ENCODE data around the gene RAB11FIP3. TPM values are rescaled to one million over a fixed set of nuclear protein-coding genes. Genes with fewer than 3 reads are reported as not detected.

The RAB11FIP3 gene
- total and polyA plus RNA-seq, 10 of the 15 experiments (the other 5 are each of a cell fraction or from before 2014, with no cell fraction given) = 1.2 to 27.3 (median 7.7) TPM

DNA sequence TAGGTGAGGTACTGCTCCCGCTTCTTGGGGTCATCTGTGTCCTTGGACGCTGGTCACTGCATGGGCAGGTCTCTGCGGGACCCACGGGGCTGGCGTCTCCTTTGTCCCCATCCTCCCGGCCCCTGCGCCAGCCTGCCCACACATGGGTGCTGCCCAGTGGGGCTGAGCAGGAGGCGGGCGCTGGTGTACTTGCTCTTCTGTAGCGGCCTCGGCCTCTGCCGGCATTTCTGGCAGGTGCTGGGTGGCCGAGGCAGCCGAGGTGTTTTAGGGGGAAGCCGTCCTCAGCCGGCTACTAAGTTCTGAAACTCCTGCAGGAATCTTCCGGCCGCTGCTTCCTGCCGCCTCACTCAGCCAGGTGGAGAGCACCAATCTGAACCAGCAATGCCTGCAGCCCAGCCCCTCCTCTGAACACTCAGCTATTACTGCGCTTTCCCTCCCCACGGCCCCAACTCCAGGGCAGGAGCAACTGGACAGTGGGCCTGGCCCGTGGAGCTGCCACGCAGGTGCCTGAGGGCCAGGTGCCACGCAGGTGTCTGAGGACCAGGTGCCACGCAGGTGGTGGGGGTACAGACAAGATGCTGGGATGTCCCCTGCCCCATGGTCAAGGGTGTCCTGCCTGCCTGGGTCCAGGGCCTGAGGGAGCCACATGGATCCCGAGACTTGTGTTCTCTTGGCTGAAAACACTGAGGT lies 13.7 kb upstream of the RAB11FIP3 start (continued):
- TF ChIP-seq, protein P1, sequence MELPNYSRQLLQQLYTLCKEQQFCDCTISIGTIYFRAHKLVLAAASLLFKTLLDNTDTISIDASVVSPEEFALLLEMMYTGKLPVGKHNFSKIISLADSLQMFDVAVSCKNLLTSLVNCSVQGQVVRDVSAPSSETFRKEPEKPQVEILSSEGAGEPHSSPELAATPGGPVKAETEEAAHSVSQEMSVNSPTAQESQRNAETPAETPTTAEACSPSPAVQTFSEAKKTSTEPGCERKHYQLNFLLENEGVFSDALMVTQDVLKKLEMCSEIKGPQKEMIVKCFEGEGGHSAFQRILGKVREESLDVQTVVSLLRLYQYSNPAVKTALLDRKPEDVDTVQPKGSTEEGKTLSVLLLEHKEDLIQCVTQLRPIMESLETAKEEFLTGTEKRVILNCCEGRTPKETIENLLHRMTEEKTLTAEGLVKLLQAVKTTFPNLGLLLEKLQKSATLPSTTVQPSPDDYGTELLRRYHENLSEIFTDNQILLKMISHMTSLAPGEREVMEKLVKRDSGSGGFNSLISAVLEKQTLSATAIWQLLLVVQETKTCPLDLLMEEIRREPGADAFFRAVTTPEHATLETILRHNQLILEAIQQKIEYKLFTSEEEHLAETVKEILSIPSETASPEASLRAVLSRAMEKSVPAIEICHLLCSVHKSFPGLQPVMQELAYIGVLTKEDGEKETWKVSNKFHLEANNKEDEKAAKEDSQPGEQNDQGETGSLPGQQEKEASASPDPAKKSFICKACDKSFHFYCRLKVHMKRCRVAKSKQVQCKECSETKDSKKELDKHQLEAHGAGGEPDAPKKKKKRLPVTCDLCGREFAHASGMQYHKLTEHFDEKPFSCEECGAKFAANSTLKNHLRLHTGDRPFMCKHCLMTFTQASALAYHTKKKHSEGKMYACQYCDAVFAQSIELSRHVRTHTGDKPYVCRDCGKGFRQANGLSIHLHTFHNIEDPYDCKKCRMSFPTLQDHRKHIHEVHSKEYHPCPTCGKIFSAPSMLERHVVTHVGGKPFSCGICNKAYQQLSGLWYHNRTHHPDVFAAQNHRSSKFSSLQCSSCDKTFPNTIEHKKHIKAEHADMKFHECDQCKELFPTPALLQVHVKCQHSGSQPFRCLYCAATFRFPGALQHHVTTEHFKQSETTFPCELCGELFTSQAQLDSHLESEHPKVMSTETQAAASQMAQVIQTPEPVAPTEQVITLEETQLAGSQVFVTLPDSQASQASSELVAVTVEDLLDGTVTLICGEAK (IDR thresholded peaks at IDR 0.05; ENCODE audit: borderline replicate concordance) = no peak

DNA sequence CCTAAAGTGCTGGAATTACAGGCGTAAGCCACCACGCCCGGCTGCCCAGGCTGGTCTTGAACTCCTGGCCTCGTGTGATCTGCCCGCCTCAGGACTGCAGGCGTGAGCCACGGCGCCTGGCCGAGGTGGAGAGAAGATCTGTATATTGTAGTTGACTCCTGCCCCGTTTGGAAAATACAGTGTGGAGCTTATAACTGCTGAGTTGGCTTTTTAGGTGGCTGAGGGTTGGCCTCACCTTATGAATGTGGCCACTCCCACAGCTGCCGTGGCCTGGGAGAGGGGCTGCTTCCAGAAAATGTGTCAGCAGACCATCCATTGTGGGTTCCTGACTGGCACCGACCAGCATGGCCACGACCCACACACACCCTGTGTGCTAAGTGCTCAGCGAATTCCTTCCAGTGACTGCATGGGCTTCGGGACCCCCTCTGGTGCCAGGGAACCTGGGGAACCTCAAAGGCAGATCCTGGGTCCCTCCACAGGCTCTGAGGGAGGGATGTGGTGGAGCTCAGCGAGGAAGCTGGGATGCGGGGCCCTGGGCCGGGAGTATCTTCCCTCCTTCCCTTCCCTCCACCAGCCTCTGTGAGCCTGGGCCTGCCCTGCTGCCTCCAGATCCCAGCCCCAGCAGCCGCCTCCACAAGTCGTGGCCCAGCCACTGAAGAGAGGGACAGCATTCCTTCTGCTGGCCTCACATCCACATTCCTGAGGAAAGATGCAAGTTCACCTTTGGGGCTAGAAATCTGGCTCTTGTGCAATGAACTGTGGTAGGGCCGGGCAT lies 10.9 kb upstream of the RAB11FIP3 start:
- no peaks in the 10 kb centered on the region for H4K20me1 ChIP-seq (ENCODE audit: control insufficient read depth, insufficient read depth)
- no peak for DNase-seq (ENCODE audit: low read depth, low spot score)
- no peak overlapping the region for H3K27ac ChIP-seq (ENCODE audit: control insufficient read depth, insufficient read depth)
- RAD21 ChIA-PET (ENCODE audit: unreplicated experiment) = no interaction called here
- H2AFZ ChIP-seq (ENCODE audit: control insufficient read depth, low read depth, low read length) = no peak overlapping the region
- no peak overlapping the region for H3K9ac ChIP-seq (ENCODE audit: control insufficient read depth, insufficient read depth, low read length)
- POLR2A ChIA-PET = no interaction called here
- SMC1A ChIA-PET (ENCODE audit: uncharacterized antibody, unreplicated experiment) = interaction anchor here (1.0 kb wide), 1 partner anchor 23 kb away, joined by 3 read pairs; no protein-coding TSS in a partner anchor
- in situ Hi-C loops (cut with MboI) = no loop called here
- no peak for TF ChIP-seq SRF (IDR thresholded peaks at IDR 0.05; ENCODE audit: low read depth in 2 of 2, low read length in 2 of 2)
- TF ChIP-seq, protein P2, sequence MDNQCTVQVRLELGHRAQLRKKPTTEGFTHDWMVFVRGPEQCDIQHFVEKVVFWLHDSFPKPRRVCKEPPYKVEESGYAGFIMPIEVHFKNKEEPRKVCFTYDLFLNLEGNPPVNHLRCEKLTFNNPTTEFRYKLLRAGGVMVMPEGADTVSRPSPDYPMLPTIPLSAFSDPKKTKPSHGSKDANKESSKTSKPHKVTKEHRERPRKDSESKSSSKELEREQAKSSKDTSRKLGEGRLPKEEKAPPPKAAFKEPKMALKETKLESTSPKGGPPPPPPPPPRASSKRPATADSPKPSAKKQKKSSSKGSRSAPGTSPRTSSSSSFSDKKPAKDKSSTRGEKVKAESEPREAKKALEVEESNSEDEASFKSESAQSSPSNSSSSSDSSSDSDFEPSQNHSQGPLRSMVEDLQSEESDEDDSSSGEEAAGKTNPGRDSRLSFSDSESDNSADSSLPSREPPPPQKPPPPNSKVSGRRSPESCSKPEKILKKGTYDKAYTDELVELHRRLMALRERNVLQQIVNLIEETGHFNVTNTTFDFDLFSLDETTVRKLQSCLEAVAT (IDR thresholded peaks at IDR 0.05) = no peak
- TF ChIP-seq TCF7 (IDR thresholded peaks at IDR 0.05; ENCODE audit: borderline replicate concordance) = no peak
- TF ChIP-seq ZBED1 (IDR thresholded peaks at IDR 0.05; ENCODE audit: borderline replicate concordance) = no peak
- TF ChIP-seq, protein P3, sequence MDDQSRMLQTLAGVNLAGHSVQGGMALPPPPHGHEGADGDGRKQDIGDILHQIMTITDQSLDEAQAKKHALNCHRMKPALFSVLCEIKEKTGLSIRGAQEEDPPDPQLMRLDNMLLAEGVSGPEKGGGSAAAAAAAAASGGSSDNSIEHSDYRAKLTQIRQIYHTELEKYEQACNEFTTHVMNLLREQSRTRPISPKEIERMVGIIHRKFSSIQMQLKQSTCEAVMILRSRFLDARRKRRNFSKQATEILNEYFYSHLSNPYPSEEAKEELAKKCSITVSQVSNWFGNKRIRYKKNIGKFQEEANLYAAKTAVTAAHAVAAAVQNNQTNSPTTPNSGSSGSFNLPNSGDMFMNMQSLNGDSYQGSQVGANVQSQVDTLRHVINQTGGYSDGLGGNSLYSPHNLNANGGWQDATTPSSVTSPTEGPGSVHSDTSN (IDR thresholded peaks at IDR 0.05; ENCODE audit: insufficient replicate concordance, low read depth, low read length) = no peak
- TF ChIP-seq NFYB (IDR thresholded peaks at IDR 0.05; ENCODE audit: insufficient read depth, low read depth, low read length) = no peak
- TF ChIP-seq SUZ12 (IDR thresholded peaks at IDR 0.05; ENCODE audit: unreplicated experiment) = no peak
- TF ChIP-seq HDGF (IDR thresholded peaks at IDR 0.05) = no peak
- no peak for TF ChIP-seq ESRRA (IDR thresholded peaks at IDR 0.05; ENCODE audit: low read length)
- no peak for TF ChIP-seq CBX5 (IDR thresholded peaks at IDR 0.05; ENCODE audit: low read depth)
- TF ChIP-seq ZNF622 (IDR thresholded peaks at IDR 0.05) = no peak
- no peak for TF ChIP-seq BMI1 (IDR thresholded peaks at IDR 0.05; ENCODE audit: borderline replicate concordance)
- no peak for TF ChIP-seq SIN3A (IDR thresholded peaks at IDR 0.05; ENCODE audit: low read depth, low read length)
- TF ChIP-seq GATAD2B (conservative IDR thresholded peaks at IDR 0.05; ENCODE audit: low read depth) = no peak
- no peaks in the 10 kb centered on the region for H3K79me2 ChIP-seq (ENCODE audit: control insufficient read depth, insufficient read depth, low read length)
- no peak for FAIRE-seq
- intact Hi-C loops (cut with micrococcal nuclease; ENCODE audit: unreplicated experiment) = no loop called here
- H3K9me3 ChIP-seq (replicated peaks; ENCODE audit: control insufficient read depth, insufficient read depth, low read length) = no peaks in the 10 kb centered on the region
- WGBS (ENCODE audit: insufficient coverage, insufficient replicate concordance, low lambda C conversion rate, missing lambda C conversion rate) = 67% methylated on average over 21 of the region's 21 CpGs
- no peak overlapping the region for H3K4me2 ChIP-seq (ENCODE audit: control insufficient read depth, insufficient read depth)
- no peaks in the 10 kb centered on the region for H3K4me1 ChIP-seq (ENCODE audit: control insufficient read depth, insufficient read depth, low read length)
- no peak for ATAC-seq
- BruUV-seq (replicated peaks) = no TSS peak
- CTCF ChIA-PET = interaction anchor here (0.6 kb wide), 1 partner anchor 52 kb away, joined by 3 read pairs; no protein-coding TSS in a partner anchor
- H3K36me3 ChIP-seq (ENCODE audit: control insufficient read depth in 2 of 2, insufficient read depth in 2 of 2, low read length in 1 of 2) = no peaks in the 10 kb centered on the region
- no peak overlapping the region for H3K4me3 ChIP-seq
- H3K27me3 ChIP-seq (replicated peaks in 1 of 2; ENCODE audit: control insufficient read depth in 2 of 2, insufficient read depth in 2 of 2, low read length in 1 of 2) = no peaks in the 10 kb centered on the region
